ENCODE results near the gene EBF4.

EBF4 gene

GRCh38 chr20:2745060-2745910 lies 52.7 kb downstream of the EBF4 start:
- H3K36me3 ChIP-seq (ENCODE audit: control insufficient read depth, insufficient read depth, low read length) = no peaks in the 10 kb centered on the region
- DNase-seq (ENCODE audit: extremely low read depth, insufficient read length) = no peak
- H3K4me3 ChIP-seq (replicated peaks; ENCODE audit: low read depth, low read length) = no peak overlapping the region
- H3K27me3 ChIP-seq (replicated peaks; ENCODE audit: control insufficient read depth, insufficient read depth, low read length) = no peaks in the 10 kb centered on the region
- TF ChIP-seq CTCF (IDR thresholded peaks at IDR 0.05; ENCODE audit: insufficient read depth, low read length, poor library complexity, severe bottlenecking) = no peak

- no peak for DNase-seq (ENCODE audit: extremely low read depth, insufficient read length)
- no peaks in the 10 kb centered on the region; the same call in 1 of the 2 replicates for H3K27me3 ChIP-seq (replicated peaks; ENCODE audit: control insufficient read depth, insufficient read depth, low read length)
- TF ChIP-seq CTCF (IDR thresholded peaks at IDR 0.05; ENCODE audit: insufficient read depth, low read length, poor library complexity, severe bottlenecking) = no peak
- no peaks in the 10 kb centered on the region for H3K36me3 ChIP-seq (ENCODE audit: control insufficient read depth, insufficient read depth, low read length)
- H3K4me3 ChIP-seq (replicated peaks; ENCODE audit: low read depth, low read length) = no peak overlapping the region
Measured at GRCh38 chr20:2745936-2746635, 53.5 kb downstream of the EBF4 start.

GRCh38 chr20:2746636-2747265 lies 54.2 kb downstream of the EBF4 start:
- TF ChIP-seq CTCF (IDR thresholded peaks at IDR 0.05; ENCODE audit: insufficient read depth, low read length, poor library complexity, severe bottlenecking) = no peak
- H3K36me3 ChIP-seq (ENCODE audit: control insufficient read depth, insufficient read depth, low read length) = no peaks in the 10 kb centered on the region
- no peak for DNase-seq (ENCODE audit: extremely low read depth, insufficient read length)
- H3K27me3 ChIP-seq (replicated peaks; ENCODE audit: control insufficient read depth, insufficient read depth, low read length) = no peaks in the 10 kb centered on the region; the same call in 1 of the 2 replicates
- H3K4me3 ChIP-seq (replicated peaks; ENCODE audit: low read depth, low read length) = no peak overlapping the region

GRCh38 chr20:2747676-2748235 lies 55.2 kb downstream of the EBF4 start:
- H3K27me3 ChIP-seq (replicated peaks; ENCODE audit: control insufficient read depth, insufficient read depth, low read length) = no peaks in the 10 kb centered on the region; the same call in 1 of the 2 replicates
- TF ChIP-seq CTCF (IDR thresholded peaks at IDR 0.05; ENCODE audit: insufficient read depth, low read length, poor library complexity, severe bottlenecking) = no peak
- no peak for DNase-seq (ENCODE audit: extremely low read depth, insufficient read length)
- H3K4me3 ChIP-seq (replicated peaks; ENCODE audit: low read depth, low read length) = no peak overlapping the region
- H3K36me3 ChIP-seq (ENCODE audit: control insufficient read depth, insufficient read depth, low read length) = no peaks in the 10 kb centered on the region

- H3K36me3 ChIP-seq (ENCODE audit: control insufficient read depth, insufficient read depth, low read length) = no peaks in the 10 kb centered on the region
- TF ChIP-seq CTCF (IDR thresholded peaks at IDR 0.05; ENCODE audit: insufficient read depth, low read length, poor library complexity, severe bottlenecking) = no peak
- DNase-seq (ENCODE audit: extremely low read depth, insufficient read length) = no peak
- H3K4me3 ChIP-seq (replicated peaks; ENCODE audit: low read depth, low read length) = no peak overlapping the region
- peaks cover 2% of the 10 kb centered on the region; the same call in 1 of the 2 replicates for H3K27me3 ChIP-seq (replicated peaks; ENCODE audit: control insufficient read depth, insufficient read depth, low read length)
Measured at GRCh38 chr20:2748551-2749342, 56.2 kb downstream of the EBF4 start.
